Inflammatory macrophage treated with lipopolysaccharide for 1 hour (primary cell): Measurements from ENCODE around the gene PRKCA.
"Not testable (repeated sequence)": the region's sequence is repeated elsewhere in the genome, so short reads cannot be mapped to it uniquely, and the experiment has no call there.

Experiments
- DNase-seq, 2 donors: peaks; one replicate each; pipeline ENCODE4 v3.0.0-alpha.2; 2020 to 2022

Gene PRKCA

DNA sequence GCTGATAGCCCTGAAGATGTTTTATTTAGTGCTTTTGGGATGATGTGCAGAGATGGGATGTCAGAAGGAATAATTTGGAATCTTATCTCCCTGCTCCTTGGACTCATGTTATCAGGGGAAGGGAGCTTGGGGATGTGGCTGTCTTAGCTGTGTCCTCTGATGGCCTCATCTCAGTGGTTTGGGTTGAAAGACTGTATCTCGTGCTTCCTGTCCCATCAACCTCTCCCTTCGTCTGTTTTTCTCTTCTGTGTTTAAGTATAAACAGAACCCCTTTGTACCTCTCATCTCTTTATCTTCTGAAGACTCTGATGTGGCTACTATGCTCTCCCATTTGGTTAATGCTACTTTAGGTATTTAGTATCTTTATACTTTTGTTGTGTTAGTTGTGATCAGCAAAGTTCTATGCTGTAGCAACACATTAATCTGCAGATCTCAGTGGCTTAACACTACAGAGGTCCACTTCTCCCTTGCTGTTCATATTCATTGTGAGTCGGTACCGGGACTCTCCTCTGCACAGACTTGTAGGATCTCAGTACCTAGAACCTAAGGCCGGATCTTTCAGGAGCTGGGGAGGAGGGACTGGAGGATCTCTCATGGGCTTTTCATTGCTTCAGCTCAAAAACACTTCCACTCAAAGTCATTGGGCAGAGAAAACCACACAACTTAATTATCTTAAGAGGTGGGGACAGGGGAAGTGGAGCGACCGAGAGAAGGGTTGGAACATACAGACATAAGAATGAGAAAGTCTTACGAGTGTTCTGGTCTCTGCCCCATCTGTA, 28.8 kb downstream of the PRKCA start:
- no peak for DNase-seq

DNA sequence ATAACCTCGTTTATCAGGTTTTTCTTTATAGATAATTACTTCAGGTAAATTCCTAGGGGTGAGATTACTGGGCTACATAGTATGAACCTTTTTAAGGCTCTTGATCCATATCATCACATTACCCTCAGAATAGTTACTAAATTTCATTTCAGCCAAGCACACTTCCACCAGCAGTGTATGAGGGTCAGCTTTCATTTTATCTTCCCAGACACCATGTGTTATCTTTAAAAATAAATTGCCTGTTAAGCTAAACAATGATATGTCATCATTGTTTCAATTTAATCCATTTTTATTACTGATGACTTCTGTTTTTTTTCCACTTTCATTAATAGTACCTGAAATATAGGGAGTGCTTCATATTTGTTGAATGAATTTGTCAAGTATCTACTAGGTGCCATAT, 33.4 kb downstream of the PRKCA start:
- no peak for DNase-seq

DNA sequence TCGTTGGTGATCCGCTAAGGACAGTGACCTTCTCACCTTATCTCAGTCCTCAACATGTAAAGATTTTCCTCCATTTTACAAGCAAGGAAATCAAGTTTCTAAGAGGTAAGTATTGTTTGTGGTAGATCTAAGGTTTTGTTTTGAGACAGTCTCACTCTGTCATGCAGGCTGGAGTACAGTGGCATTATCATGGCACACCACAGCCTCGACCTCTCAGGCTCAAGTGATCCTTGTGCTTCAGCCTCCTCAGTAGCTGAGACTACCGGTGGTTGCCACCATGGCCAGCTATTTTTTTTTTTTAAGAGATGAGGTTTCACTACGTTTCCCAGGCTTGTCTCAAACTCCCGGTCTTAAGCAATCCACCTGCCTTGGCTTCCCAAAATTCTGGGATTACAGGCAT, 34.9 kb downstream of the PRKCA start:
- no peak for DNase-seq

DNA sequence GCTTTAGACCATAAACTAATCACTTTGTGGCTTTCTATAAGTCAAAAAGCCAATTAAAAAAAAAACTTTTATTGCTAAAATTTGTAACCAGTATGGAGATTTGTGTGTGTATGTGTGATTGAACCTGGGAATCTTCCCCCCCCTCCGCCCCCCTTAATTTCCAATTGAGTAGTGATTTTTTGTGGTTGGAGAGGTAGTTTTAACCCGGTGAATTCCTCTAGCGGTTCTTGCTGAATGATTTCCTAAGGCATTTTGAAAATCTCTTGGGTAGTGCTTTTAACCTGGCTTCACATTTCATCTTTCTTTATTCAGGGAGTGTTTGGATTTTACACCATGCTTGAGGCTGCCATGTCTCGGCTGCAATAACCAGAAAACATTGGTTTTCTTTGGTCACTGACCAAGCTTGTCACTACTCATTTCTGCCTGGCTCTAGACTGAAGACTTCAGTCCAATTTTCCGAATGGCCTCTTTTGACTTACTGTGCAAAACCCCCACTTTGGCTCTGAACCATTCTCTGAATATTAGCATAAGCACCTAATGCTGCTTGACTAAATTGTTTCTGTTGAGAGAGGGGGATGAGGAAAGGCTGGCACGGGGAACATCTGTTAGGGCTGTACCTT, 35.6 kb downstream of the PRKCA start:
- DNase-seq = no peak

GRCh38 chr17:66338937-66339336, 36.5 kb downstream of the PRKCA start:
- DNase-seq = no peak

- no peak for DNase-seq
Observed at GRCh38 chr17:66339561-66339960, 37.1 kb downstream of the PRKCA start.

GRCh38 chr17:66340720-66341119, 38.3 kb downstream of the PRKCA start:
- DNase-seq = no peak

DNA sequence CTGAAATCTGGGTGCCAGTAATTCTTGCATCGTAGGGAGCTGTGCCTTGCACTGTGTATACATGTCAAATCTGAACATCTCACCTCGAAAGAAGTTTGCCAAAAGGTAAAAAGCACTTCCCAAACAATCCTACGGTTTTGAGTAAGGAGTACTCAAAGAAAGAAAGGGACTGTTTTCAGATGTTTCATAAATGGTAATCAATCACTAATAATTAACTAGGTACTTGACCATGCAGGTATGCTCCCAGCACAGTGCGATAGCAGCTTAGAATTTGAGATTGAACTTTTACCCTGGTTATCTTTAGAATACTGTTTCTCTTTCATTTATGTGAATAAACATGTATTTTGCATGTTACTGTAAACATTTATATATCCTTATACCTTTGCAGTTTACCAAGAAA, 39.0 kb downstream of the PRKCA start:
- no peak for DNase-seq

DNA sequence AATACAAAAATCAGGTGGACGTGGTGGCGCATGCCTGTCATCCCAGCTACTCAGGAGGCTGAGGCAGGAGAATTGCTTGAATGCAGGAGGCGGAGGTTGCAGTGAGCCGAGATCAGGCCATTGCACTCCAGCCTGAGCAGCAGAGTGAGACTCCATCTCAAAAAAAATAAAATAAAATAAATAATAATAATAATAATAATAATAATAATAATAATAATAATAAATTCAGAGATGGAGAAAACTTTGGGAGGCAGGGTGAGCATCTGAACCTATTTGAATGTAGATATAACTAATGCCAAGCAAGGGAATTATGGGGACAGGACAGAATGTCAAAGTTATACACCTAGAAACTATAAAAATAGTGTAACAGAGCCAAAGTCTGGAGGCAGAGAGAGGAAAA, 39.9 kb downstream of the PRKCA start:
- DNase-seq = not testable (repeated sequence)

- DNase-seq = peak in 1 of 2 donors; percentile 60
Observed at GRCh38 chr17:66343531-66344078, 41.2 kb downstream of the PRKCA start.

DNA sequence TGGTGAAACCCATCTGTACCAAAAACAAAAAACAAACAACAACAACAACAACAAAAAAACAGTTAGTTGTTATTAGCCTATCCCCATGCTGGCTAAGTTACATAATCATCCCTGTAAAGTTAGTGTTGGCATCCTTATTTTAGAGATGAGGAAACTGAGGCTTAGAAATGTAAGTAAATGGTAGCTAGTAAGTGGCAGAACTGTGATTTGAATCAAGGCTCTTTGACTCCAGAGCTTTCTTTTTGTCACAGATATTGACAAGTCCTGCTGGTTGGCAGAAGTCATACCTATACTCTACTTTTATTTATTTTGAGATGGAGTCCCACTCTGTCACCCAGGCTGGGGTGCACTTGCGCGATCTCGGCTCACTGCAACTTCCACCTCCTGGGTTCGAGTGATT, 42.1 kb downstream of the PRKCA start:
- no peak for DNase-seq

- no peak for DNase-seq
Observed at GRCh38 chr17:66345264-66345663, 42.9 kb downstream of the PRKCA start.

GRCh38 chr17:66345949-66346638, 43.7 kb downstream of the PRKCA start:
- DNase-seq = not testable (repeated sequence)

DNA sequence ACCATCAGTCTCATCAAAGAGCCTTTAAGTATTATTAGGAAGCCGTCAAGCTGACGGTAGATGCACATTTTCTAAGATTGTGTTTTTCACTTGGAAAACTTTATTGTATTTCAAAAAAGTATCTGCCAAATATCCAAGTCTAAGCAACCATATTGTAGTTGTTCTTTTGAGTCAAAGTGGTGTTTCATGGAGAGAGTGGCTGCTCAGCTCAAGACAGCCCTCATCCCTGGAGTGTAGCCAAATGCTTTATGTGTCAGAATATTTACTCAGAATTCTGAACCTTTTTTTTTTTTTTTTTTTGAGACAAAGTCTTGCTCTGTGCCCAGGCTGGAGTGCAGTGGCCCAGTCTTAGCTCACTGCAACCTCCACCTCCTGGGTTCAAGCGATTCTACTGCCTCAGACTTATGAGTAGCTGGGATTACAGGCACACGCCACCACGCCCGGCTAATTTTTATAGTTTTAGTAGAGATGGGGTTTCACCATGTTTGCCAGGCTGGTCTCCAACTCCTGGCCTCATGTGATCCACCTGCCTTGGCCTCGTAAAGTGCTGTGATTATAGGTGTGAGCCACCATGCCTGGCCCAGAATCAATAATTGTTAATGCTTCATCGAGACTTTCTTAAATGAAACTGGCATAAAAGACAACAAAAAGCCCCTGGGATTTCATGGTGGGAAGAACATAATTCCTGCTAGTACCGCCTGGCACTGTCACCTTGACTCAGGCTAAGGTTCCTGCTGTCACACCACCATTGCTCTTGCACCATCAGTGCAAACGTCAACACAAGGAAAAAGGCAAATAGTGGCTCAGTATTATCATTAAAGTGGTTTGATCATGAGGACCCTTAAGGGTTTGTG, 45.5 kb downstream of the PRKCA start:
- no peak for DNase-seq

- peak; percentile 9 to 24 for DNase-seq
Observed at GRCh38 chr17:66348584-66349165, 46.3 kb downstream of the PRKCA start.

GRCh38 chr17:66349521-66350254, 47.3 kb downstream of the PRKCA start:
- DNase-seq = no peak

DNA sequence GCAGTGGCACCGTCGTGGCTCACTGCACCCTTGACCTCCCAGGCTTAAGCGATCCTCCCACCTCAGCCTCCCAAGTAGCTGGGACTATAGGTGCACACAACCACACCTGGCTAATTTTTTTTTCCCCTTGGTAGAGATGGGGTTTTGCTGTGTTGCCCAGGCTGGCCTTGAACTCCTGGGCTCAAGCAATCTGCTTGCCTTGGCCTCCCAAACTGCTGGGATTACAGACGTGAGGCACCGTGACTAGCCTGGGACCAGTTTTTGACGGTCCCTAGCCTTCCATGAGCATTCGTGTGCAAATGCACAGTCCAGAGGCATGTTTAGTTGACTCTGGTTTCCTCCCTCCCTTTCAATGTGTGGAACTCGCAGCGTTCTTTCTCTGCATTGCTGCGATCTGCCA, 48.2 kb downstream of the PRKCA start:
- DNase-seq = not testable (repeated sequence)

DNA sequence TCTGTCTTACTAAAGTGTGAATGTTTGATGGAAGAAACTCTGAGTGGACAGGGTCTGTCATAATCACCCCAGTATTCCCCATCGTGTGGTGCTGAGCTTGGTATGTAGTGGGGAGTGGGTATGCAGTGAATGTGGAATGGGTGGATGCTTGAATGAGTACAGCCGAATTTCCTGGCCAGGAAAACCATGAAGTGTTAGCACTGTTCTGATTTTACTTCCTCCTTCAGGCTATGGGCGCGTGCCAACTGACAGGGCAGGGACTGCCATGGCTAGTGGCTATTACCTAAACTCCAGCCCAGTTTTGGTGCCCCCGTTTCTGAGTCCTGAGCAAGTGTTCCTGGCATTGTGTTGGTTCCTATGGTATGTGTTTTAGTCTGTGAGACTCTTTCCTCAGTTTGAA, 48.6 kb downstream of the PRKCA start:
- DNase-seq = peak in 1 of 2 donors; percentile 32

DNA sequence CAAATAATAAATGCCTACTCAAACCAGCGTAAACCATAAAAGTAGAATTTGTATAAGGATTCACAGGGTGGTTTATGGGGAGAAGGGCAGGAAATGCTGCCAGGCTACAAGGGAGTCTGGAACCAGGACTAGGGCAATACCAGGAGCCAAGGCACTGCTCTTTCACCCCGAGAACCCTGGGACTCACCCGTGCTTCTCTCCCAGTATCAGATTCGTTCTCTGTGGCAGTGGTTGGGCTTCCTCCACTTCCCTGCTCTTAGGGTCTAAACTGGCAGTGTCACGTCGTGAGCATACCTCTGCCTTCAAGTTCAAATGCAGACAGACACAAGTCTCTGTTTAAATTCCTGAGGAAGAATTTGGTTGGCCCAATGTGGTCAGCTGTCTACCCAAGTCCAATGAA, 49.3 kb downstream of the PRKCA start:
- no peak for DNase-seq

DNA sequence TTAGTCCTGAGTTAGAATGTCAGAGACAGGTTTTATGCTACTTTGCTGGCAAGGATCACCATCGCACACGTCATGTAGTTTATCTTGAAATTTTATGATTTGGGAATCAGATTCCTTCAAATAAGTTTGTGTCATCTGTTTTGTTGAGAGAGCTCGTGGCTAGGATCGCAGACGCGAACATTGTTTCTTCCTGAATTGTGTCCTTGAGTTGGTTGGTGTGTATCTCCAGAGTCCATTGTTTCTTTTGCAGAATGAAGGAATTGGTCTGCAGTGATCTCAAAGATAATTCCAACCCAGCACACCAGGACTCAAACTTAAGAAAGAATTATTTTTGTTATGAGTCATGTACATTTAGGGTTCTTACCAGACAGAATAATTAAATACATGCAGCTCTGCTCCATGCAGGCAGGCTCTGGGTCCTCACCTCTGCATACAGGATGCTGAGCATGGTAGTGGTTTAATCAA, 51.6 kb downstream of the PRKCA start:
- no peak for DNase-seq

DNA sequence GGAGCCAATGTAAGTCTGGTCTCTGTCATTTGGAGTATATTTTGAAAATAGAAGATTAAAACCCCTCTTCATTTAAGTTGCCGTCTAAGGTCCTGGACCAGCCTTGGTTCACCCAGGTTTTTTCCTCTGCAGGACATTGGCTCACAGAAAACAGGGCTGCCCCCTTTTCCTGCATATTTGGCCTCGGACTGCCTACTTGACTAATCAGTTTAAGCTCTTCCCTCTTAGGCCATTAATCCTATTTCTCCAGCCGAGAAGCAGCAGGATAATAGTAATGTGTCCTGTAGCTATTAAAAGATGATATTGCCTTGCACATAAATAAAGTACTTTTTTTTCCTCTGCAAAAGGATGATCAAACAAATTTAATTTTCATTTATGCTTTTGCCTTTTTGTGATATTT, 52.1 kb downstream of the PRKCA start:
- DNase-seq = no peak

DNA sequence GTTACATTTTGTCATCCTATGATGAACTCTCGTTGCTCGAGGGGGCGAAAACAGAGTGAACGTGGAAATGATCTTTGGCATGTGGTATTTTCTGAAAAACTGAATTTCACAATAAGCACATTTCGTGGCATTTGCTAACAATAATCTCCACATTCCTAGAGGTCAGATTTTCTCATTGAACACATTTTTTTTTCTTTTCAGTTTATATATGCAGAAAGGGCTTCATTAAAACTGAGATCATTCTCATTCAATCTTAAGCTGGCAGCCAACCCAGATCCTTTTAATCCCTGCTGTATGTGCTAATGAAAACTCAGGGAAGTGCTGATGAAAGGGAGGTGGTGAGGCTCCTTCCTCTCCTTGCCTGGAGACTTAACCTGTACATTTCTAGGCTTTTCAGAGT, 52.6 kb downstream of the PRKCA start:
- DNase-seq = no peak
